BJ (cell line): ENCODE results near the gene MKNK2. TPM values are rescaled to one million over a fixed set of nuclear protein-coding genes. Genes with fewer than 3 reads are reported as not detected.
"Not testable (repeated sequence)": the region's sequence is repeated elsewhere in the genome, so short reads cannot be mapped to it uniquely, and the experiment has no call there.

Experiments
- CTCF ChIA-PET: fragments of 350-600 bp; formaldehyde crosslinking; extraction: SDS; loops from one replicate; lab custom pipeline; 2021; ENCODE audit warnings: antibody characterized with exemption, inconsistent platforms; lab: Yijun Ruan, JAX
- POLR2A ChIA-PET: fragments of 300-600 bp; sonication (Branson Sonifier 250); formaldehyde crosslinking; extraction: SDS; loops from one replicate; lab custom pipeline; 2021; ENCODE audit warnings: antibody characterized with exemption; lab: Charles Lee
- DNase-seq: peaks from one replicate; pipeline ENCODE4 v3.0.0-alpha.2; 2011; ENCODE audit warnings: low read depth
- H3K27me3 ChIP-seq: 2 replicates; pipeline ENCODE4 v1.6.0; 2011; ENCODE audit warnings: low read length; ENCODE audit not compliant: control insufficient read depth, insufficient read depth
- H3K36me3 ChIP-seq: 2 replicates; pipeline ENCODE4 v1.5.1; 2011; ENCODE audit warnings: low read length; ENCODE audit not compliant: control insufficient read depth, insufficient read depth
- H3K4me3 ChIP-seq: 2 replicates; pipeline ENCODE4 v1.5.1; 2011; ENCODE audit warnings: low read depth, mild to moderate bottlenecking, control low read depth, low read length
- CTCF ChIP-seq: IDR thresholded peaks from 2 replicates; pipeline ENCODE4 v1.5.1; 2011; ENCODE audit warnings: low read depth, mild to moderate bottlenecking, control low read depth, inconsistent platforms, low read length, moderate library complexity; ENCODE audit not compliant: insufficient read depth
- polyA plus RNA-seq: library from polyadenylated mRNA; depleted of rRNA; stranded (reverse); fragments of >200 nt; gene quantifications from 2 replicates; pipeline ENCODE4 v1.2.3, GENCODE V29; 2011; rRNA removed
- small RNA-seq: library from RNA; depleted of rRNA; stranded (forward); fragments of <200 nt; gene quantifications from one replicate; pipeline ENCODE3, GENCODE V24; 2012; ENCODE audit warnings: low replicate concordance, low read depth; ENCODE audit not compliant: insufficient read length

The MKNK2 gene
- polyA plus RNA-seq, 1 experiment = 108 TPM

- POLR2A ChIA-PET = no interaction called here
- DNase-seq = no peak
- CTCF ChIA-PET = interaction anchor here (0.6 to 1.0 kb wide), 2 partner anchors 8 to 116 kb away, joined by 3 read pairs; no protein-coding TSS in a partner anchor
- Histone ChIP-seq H3K4me3 (no peak overlapping the region), H3K27me3 (no peaks in the 10 kb centered on the region), H3K36me3 (peaks cover 43% of the 10 kb centered on the region)
- no peak for TF ChIP-seq CTCF
Observed at GRCh38 chr19:1990230-1991017, 60.6 kb downstream of the MKNK2 start.

GRCh38 chr19:1989513-1990229, 61.4 kb downstream of the MKNK2 start:
- ChIA-PET CTCF (interaction anchor here (1.0 kb wide), 1 partner anchor 8 kb away, joined by 3 read pairs; no protein-coding TSS in a partner anchor), POLR2A (no interaction called here)
- Histone ChIP-seq H3K36me3 (peaks cover 45% of the 10 kb centered on the region), H3K4me3 (no peak overlapping the region), H3K27me3 (no peaks in the 10 kb centered on the region)
- DNase-seq = no peak
- TF ChIP-seq CTCF = no peak

GRCh38 chr19:1988464-1988863, 62.6 kb downstream of the MKNK2 start:
- POLR2A ChIA-PET, DNase-seq, H3K27me3 ChIP-seq, H3K4me3 ChIP-seq: not testable (repeated sequence)
- peaks cover 45% of the 10 kb centered on the region for H3K36me3 ChIP-seq
- CTCF ChIA-PET = interaction anchor here (0.9 kb wide), 1 partner anchor 13 kb away, joined by 4 read pairs; no protein-coding TSS in a partner anchor

Small RNA genes within 50 kb of the gene (small RNA-seq; reads per million reads assigned to genes)
- not detected for gene AC007136.1

Other genes starting within 250 kb of the MKNK2 start
- 2.7 and 4.6 TPM in 2 replicates for gene ATP8B3, start 239.0 kb downstream of the MKNK2 start, polyA plus RNA-seq
- 4.6 and 11.0 TPM in 2 replicates for gene REXO1, start 202.8 kb downstream of the MKNK2 start, polyA plus RNA-seq
- gene KLF16, start 187.7 kb downstream of the MKNK2 start, polyA plus RNA-seq = 3.7 and 5.7 TPM in 2 replicates
- gene ABHD17A, start 165.7 kb downstream of the MKNK2 start, polyA plus RNA-seq = 34.3 and 48.8 TPM in 2 replicates
- gene ADAT3, start 145.8 kb downstream of the MKNK2 start, polyA plus RNA-seq = 0.56 and 0.64 TPM in 2 replicates
- gene SCAMP4, start 145.8 kb downstream of the MKNK2 start, polyA plus RNA-seq = 6.2 and 13.2 TPM in 2 replicates
- 26.1 and 48.1 TPM in 2 replicates for gene CSNK1G2, start 110.1 kb downstream of the MKNK2 start, polyA plus RNA-seq
- 22.3 and 39.3 TPM in 2 replicates for gene BTBD2, start 35.5 kb downstream of the MKNK2 start, polyA plus RNA-seq
- gene MOB3A, start 45.1 kb upstream of the MKNK2 start, polyA plus RNA-seq = 34.5 and 50.5 TPM in 2 replicates
- gene IZUMO4, start 45.7 kb upstream of the MKNK2 start, polyA plus RNA-seq = 0.76 and 1.3 TPM in 2 replicates
- 65.9 and 122 TPM in 2 replicates for gene AP3D1, start 100.3 kb upstream of the MKNK2 start, polyA plus RNA-seq
- gene DOT1L, start 112.7 kb upstream of the MKNK2 start, polyA plus RNA-seq = 3.3 and 4.2 TPM in 2 replicates
- 46.2 and 65.8 TPM in 2 replicates for gene PLEKHJ1, start 185.1 kb upstream of the MKNK2 start, polyA plus RNA-seq
- gene SF3A2, start 185.6 kb upstream of the MKNK2 start, polyA plus RNA-seq = 8.9 and 12.2 TPM in 2 replicates
- 0.59 and 0.66 TPM in 2 replicates for gene AMH, start 198.1 kb upstream of the MKNK2 start, polyA plus RNA-seq
- gene JSRP1, start 205.2 kb upstream of the MKNK2 start, polyA plus RNA-seq = not detected in 2 replicates
- gene PEAK3, start 230.9 kb upstream of the MKNK2 start, polyA plus RNA-seq = not detected in 2 replicates